HG02938 (cell line): ENCODE results near the gene USP15.

ENCODE experiments used
- ATAC-seq: cut with Tn5 transposase; IDR thresholded peaks from one replicate; pipeline ENCODE4 v1.9.1; 2021; ENCODE audit warnings: mild to moderate bottlenecking, moderate library complexity; ENCODE audit not compliant: unreplicated experiment

The USP15 gene

GRCh38 chr12:62279961-62280360, 19.8 kb downstream of the USP15 start:
- ATAC-seq, result no peak

DNA sequence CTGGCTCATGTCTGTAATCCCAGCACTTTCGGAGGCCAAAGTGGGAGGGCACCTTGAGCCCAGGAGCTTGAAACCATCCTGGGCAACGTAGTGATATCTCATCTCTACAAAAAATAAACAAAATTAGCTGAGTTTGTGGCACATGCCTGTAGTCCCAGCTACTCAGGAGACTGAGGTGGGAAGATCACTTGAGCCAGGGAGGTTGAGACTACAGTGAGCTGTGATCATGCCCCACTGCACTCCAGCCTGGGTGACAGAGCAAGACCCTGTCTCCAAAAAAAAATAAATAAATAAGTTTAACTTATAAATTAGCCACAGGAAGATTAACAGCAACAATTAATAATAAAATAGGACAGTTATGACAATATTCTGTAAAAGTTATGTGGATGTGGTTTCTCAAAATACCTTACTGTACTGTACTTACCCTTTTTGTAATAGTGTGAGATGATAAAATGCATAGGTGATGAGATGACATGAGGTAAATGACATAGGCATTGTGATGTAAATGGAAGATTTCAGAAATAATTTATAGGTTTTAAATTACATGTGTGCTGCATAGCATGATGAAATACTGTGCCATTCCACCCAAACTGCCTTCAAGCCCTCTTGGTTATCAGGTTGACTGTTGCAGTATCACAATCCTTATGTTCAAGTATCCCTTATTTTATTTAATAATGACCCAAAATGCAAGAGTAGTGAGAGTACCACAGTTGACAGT, 22.0 kb downstream of the USP15 start:
- no peak for ATAC-seq

DNA sequence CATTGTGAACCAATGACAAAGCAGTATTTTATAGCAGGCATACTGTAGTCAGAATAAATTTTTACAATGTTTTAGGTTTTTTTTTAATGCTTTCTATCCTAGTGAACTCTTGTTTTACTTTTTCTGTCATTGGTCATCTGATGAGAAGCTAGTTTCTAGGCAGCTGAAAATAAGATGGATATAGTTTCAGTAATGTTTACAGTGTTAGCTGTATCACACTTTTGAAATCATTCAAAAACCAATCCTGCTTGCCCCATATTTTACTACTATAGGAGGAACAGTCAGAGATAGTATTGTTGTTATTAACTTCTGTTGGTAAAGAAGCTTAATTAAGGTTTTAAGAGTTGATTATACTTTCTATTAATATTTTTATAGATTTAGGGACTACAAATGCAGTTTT, 24.5 kb downstream of the USP15 start:
- ATAC-seq, result peak; percentile 61

DNA sequence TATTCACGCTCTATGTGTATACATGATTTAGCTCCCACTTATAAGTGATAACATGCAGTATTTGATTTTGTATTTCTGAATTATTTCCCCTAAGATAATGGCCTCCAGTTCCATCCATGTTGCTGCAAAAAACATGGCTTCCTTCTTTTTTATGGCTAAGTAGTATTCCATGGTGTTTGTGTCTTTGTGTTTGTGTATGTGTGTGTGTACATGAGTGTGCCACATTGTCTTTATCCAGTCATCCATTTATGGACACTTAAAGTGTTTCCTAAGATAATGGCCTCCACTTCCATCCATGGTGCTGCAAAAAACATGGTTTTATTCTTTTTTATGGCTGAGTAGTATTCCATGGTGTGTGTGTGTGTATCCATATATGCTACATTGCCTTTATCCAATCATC, 25.1 kb downstream of the USP15 start:
- ATAC-seq, result no peak

DNA sequence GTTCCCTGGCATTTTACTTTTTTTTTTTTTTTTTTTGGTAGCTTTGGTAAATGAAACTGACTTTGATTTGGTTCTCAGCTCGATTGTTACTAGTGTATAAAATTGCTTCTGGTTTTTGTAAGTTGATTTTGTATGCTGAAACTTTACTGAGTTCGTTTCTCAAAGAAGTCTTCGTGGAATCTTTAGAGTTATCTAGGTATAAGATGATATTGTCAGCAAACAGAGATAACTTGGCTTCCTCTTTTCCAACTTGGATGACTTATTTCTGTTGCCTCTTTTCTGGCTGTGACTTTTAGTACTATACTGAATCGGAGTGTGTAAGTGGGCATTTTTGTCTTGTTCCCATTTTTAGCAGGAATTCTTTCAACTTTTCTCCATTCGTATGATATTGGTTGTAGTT, 28.1 kb downstream of the USP15 start:
- no peak for ATAC-seq

DNA sequence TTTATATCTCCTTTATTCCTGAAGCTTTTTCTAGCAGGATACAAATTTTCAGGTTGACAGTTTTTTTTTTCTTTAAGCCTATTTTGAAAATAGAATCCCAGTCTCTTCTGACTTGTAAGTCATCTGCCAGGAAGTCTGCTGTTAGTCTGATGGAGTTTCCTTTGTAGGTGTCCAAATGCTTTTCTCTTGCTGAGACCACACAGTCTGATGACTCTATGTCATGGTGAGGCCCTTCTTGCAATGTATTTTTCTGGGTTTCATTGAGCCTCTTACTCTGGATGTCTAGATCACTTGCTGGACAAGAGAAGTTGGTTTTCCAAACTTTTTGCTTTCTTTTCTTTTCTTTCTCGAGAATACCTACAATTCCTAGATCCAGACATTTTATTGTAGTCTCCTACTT, 30.6 kb downstream of the USP15 start:
- no peak for ATAC-seq

DNA sequence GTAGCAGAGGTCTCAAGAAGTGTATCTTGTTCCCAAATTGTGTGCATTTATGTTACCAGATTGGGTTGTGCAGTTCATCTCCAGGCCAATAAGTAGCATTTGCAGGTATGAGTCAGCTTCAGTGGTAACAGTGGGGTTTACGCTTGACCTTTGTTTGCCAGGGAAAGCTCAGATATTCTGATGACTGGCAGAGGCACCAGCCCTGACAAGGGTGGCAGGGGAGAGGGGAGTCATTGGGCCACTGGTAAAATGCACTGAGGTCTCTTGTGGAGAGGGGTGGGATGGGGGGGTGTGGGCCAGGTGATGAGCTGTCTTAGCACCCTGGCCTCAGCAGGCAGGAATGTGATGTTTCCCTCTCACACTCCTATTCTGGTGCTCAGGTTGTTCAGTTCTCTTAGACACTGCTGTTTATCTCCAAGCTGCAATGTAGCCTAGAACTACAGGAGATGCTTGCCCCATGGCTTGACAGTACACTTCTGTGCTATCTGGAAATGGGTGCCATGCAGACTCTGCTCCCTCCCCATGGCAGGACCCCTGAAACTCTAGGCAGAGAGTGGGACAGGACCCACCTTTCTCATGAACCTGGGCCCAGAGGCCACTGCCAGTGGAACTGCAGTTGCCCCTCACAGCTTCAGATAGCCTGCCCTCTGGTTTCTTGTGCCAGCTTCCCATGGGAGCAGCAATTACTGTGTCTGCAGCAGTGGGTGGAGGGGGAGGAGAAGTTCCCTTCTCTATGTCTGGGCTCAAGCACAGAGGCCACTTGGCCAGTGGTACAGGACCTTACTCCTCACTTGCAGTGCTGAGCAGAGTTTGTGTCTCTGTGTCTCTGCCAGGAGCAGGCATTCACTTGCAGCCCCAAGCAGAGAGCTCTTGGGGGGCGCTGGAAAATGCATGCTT, 31.9 kb downstream of the USP15 start:
- no peak for ATAC-seq

DNA sequence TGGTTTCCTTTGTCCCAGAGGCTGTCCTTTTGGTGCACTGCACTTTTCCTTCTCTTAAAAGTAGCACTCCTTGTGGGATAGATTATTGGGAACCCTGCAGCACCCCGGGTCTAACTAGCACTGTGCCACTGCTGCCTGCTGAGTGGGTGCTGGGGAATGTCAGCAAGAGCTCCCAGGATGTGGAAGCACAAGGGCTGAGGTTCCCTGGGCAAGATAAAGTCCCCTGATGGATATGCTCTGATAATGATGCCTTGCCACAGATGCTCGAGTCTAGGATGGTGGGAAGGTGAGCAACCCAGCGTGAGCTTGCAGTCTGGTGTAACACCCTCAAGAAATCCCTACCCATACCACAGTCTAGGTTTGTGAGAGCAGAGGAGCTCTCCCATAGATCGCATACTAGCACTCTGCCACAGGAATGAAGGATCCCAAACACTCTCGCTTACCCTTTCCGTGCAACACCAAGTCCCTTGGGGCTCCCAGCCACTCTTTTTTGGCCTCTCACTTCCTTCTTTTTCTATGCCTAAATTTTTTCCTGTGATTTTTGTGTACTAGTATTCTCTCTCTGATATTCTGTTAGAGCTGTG, 32.6 kb downstream of the USP15 start:
- ATAC-seq, result no peak

DNA sequence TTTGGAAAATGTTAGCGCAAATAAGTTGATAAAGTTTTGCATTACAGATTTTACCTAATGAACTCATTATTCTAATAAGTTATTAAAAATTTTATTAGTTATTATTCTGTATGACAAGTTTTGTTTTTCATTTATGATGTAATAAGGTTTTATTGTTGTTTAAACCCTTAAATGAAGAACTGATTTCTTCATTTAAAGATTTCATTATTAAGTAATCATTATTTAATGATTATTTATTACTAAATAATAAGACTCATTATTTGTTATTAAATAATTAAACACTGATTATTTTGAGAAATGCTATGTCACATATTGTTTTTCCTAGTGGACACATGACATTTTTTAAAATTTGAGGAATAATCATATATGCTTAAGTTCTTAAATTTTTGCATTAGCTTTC, 34.2 kb downstream of the USP15 start:
- ATAC-seq, result no peak

GRCh38 chr12:62296001-62296400, 35.8 kb downstream of the USP15 start:
- ATAC-seq, result no peak

- no peak for ATAC-seq
Measured at GRCh38 chr12:62297321-62297720, 37.1 kb downstream of the USP15 start.

- no peak for ATAC-seq
Measured at GRCh38 chr12:62299617-62300016, 39.4 kb downstream of the USP15 start.

DNA sequence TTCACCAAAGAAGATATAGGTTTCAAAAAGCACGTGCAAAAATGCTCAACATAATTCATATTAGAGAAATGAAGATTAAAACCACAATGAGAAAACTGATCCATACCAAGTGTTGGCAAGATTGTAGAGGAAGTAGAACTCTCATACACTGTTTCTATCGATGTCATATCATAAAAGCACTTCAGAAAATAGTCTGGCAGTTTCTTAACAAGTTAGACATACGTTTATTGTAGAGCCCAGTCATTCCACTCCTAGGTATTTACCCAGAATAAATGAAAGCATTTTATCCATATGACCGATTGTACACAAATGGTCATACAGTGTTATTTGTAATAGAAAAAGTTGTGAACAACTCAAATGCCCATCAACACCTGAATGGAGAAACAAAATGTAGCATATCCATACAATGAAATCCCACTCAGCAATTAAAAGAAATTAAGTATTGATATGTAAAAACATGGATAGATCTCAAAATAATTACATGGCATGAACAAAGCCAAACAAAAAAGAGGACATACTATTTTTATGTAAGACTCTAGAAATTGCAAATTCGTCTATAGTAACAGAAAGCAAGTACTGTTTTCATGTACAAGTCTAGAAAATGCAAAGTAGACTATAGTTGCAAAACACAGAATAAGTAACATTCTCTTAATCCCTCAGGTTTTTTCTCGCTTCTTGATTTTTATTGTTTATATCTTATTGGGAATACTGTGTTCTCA, 41.0 kb downstream of the USP15 start:
- ATAC-seq, result no peak

DNA sequence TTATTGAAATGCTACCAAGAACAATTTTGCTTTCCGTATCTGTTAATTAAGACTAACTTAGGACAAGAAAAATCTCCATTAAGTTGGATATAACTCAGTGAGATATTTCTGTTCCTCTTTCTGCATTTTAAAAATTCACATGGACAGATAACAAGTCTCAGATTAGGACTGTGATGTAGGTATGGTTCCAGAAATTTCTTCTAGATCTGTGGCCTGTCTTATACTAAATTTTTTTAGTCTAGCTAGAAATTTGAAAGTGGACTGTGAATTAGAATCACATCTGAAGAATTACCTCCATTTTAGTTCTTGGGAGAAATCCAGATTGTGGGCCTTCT, 41.6 kb downstream of the USP15 start:
- no peak for ATAC-seq

GRCh38 chr12:62304560-62304959, 44.4 kb downstream of the USP15 start:
- no peak for ATAC-seq

DNA sequence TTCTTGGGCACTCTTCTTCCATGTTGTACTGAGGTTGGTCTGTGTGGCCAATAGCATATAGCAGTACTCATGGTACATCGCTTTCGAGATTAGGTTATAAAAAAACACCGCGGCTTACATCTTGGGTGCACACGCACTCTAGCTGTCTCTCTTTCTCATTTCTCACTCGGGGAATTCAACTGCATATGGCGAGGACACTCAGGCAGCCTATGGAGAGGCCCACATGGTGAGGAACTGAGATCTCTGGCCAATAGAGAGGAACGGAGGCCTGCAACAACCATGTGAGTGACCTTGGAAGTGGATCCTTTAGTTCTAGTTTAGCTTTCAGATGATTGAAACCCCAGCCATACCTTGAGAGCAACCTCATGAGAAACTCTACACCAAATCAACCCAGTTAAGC, 45.6 kb downstream of the USP15 start:
- no peak for ATAC-seq

DNA sequence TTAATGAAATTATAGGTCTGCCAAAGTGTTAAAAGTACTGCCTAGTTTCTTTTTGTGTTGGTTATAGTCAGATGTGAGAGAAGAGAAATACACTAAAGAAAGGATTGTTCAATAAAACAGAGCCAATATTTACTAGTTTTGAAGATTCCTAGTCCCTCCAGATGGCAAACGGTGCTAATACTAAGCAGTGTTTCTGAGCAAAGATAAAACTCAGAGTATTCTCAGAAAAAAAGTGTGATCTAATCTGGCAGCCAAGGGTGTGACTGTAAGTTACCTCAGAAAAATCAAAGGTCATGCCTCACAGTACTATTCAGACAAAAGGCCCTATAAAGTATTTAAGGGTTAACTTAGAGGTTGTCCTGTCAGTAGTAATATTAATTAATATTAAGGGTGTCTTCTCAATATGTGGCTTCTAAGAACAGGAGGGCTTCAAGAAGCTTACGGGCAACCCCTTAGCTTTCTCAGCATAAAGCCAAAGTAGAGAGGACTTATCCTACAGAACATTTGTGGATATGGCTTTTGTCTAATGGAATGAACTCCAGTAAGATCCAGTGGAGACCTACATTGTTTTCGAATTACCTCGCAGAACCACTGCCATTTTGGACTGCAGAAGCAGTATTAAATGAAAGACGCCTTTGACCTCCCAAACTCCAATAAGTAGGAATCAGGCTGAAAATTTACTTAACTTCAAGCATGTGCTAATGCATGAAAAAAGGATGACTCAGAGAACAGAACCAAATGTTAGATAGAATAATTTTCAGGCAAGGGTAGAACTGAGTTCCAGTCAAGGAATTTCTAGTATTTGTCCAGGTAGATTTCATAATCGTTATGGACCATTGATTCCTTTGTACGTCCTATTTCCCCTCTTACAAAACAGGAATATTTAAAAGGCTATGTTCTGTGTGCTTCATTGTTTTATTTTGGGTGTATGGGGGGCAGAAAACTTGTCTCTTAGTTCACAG, 46.6 kb downstream of the USP15 start:
- no peak for ATAC-seq

- no peak for ATAC-seq
Measured at GRCh38 chr12:62308201-62308600, 48.0 kb downstream of the USP15 start.

DNA sequence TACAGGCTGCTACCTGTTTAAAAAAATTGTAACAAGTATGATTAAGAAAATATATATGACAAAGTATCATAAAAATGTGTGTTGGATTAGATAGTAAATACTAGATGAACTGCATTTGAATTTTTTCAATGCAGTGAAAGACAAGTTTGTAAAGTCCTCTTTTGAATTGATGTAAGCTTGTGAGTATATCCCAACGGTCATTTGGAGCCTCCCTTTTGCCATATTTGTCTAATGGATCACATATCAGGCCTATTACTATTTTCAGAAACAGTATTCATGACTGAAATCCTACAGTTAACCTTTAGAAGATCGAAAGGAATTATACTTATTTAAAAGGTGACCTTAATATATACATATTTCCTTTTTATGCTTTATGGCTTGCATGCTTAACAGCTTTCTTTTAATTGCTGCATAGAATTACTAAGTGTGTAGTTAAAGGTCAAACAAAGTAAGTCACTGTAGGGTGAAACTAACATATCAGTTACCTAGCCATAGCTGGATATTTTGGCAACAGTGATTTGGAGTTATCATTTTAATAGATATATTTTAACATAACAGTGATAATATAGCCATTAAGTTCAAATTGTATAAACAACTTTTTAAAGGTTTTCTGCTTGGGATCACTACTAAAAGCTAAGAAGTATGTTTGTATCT, 53.6 kb downstream of the USP15 start:
- ATAC-seq, result no peak

DNA sequence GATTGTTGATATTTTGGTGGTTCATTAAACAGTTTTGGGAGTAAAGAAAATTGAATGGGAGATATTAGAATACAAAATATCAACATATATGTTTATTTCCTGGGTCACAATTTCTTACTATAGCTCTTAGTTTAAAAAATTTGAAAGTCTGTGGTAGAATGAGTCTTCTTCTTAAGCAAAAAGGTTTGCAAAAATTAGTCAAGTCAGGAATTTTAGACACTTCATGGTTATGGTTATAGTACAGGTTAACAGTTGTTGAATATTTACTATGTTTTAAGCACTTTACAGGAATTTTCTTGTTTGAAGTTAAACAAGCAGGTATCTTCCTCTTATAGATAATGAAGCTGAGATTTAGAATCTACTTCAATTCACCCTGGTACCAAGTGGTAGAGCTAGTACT, 56.8 kb downstream of the USP15 start:
- ATAC-seq, result no peak
